ENCODE data around the gene SKAP2. TPM values are rescaled to one million over a fixed set of nuclear protein-coding genes. Genes with fewer than 3 reads are reported as not detected.
A peak's percentile ranks its signal among the peaks of the same experiment; 100 is the strongest.

The SKAP2 gene
- polyA plus RNA-seq, 2 of the 4 experiments (the other 2 are of a cell fraction) = 18.7 to 23.0 TPM

GRCh38 chr7:26726051-26726450, 138.3 kb downstream of the SKAP2 start:
- 76% methylated on average over 1 of the region's 1 CpG for WGBS (ENCODE audit: missing lambda C conversion rate)
- DNase-seq (ENCODE audit: low read depth in 1 of 2, low spot score in 1 of 2) (no peak), ATAC-seq (no peak), FAIRE-seq (no peak)
- ChIA-PET POLR2A (no interaction called here), CTCF (no interaction called here)
- Histone ChIP-seq H3K4me1 (no peaks in the 10 kb centered on the region; the same call in 2 of the 3 replicates), H3K27ac (no peak overlapping the region), H3K9me3 (no peaks in the 10 kb centered on the region), H3K4me3 (no peak overlapping the region), H3K4me2 (no peak overlapping the region)
- TF ChIP-seq POLR2A (IDR thresholded peaks at IDR 0.05; ENCODE audit: low read length) (no peak), BHLHE40 (IDR thresholded peaks at IDR 0.05; ENCODE audit: low read depth, low read length) (no peak), EHMT2 (IDR thresholded peaks at IDR 0.05; ENCODE audit: low read depth) (no peak), SMC3 (IDR thresholded peaks at IDR 0.05) (no peak), MAZ (IDR thresholded peaks at IDR 0.05; ENCODE audit: borderline replicate concordance, low read depth, low read length) (no peak), RNF2 (IDR thresholded peaks at IDR 0.05; ENCODE audit: borderline replicate concordance, low read depth) (no peak), ZC3H11A (IDR thresholded peaks at IDR 0.05) (no peak), ZNF302 (CRISPR knock-in tag; IDR thresholded peaks at IDR 0.05) (no peak), HES2 (IDR thresholded peaks at IDR 0.05) (no peak), PHF8 (IDR thresholded peaks at IDR 0.05; ENCODE audit: borderline replicate concordance, low read depth) (no peak), ZFP36 (IDR thresholded peaks at IDR 0.05; ENCODE audit: borderline replicate concordance, partially characterized antibody) (no peak), KDM1A (IDR thresholded peaks at IDR 0.05; ENCODE audit: low read depth) (no peak), MAFK (IDR thresholded peaks at IDR 0.05; ENCODE audit: partially characterized antibody) (no peak), CEBPB (IDR thresholded peaks at IDR 0.05) (no peak)
- TF ChIP-seq, protein P1, sequence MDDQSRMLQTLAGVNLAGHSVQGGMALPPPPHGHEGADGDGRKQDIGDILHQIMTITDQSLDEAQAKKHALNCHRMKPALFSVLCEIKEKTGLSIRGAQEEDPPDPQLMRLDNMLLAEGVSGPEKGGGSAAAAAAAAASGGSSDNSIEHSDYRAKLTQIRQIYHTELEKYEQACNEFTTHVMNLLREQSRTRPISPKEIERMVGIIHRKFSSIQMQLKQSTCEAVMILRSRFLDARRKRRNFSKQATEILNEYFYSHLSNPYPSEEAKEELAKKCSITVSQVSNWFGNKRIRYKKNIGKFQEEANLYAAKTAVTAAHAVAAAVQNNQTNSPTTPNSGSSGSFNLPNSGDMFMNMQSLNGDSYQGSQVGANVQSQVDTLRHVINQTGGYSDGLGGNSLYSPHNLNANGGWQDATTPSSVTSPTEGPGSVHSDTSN (IDR thresholded peaks at IDR 0.05) = no peak
- TF ChIP-seq, protein P2, sequence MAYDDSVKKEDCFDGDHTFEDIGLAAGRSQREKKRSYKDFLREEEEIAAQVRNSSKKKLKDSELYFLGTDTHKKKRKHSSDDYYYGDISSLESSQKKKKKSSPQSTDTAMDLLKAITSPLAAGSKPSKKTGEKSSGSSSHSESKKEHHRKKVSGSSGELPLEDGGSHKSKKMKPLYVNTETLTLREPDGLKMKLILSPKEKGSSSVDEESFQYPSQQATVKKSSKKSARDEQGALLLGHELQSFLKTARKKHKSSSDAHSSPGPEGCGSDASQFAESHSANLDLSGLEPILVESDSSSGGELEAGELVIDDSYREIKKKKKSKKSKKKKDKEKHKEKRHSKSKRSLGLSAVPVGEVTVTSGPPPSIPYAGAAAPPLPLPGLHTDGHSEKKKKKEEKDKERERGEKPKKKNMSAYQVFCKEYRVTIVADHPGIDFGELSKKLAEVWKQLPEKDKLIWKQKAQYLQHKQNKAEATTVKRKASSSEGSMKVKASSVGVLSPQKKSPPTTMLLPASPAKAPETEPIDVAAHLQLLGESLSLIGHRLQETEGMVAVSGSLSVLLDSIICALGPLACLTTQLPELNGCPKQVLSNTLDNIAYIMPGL (CRISPR knock-in tag; IDR thresholded peaks at IDR 0.05; ENCODE audit: borderline replicate concordance) = no peak
- TF ChIP-seq, protein P3, sequence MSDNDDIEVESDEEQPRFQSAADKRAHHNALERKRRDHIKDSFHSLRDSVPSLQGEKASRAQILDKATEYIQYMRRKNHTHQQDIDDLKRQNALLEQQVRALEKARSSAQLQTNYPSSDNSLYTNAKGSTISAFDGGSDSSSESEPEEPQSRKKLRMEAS (IDR thresholded peaks at IDR 0.05) = no peak

DNA sequence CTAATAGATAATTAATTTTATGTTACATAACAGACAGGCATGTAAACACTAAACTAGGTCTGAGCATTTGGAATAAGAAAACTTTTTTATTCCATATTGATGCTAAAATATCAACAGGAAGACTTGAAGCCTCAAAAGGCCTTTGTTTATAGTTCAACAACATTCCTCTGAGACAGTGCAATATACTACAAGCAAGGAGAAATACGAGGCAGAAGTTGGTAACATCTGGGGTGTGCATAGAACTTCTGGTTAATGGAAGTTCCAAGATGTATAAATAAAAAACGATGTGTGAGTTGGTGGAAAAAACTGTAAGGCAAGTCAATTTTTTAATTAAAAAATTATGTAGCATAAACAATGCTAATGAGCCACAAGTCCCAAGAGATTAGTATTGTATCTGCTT, 139.6 kb downstream of the SKAP2 start:
- ATAC-seq (no peak), FAIRE-seq (peak; percentile 43), DNase-seq (ENCODE audit: low read depth in 1 of 2, low spot score in 1 of 2) (no peak)
- TF ChIP-seq EP300 (IDR thresholded peaks at IDR 0.05) (no peak), FOXS1 (CRISPR knock-in tag; IDR thresholded peaks at IDR 0.05) (no peak), GATA3 (IDR thresholded peaks at IDR 0.05; ENCODE audit: borderline replicate concordance) (no peak)
- TF ChIP-seq, protein P4, sequence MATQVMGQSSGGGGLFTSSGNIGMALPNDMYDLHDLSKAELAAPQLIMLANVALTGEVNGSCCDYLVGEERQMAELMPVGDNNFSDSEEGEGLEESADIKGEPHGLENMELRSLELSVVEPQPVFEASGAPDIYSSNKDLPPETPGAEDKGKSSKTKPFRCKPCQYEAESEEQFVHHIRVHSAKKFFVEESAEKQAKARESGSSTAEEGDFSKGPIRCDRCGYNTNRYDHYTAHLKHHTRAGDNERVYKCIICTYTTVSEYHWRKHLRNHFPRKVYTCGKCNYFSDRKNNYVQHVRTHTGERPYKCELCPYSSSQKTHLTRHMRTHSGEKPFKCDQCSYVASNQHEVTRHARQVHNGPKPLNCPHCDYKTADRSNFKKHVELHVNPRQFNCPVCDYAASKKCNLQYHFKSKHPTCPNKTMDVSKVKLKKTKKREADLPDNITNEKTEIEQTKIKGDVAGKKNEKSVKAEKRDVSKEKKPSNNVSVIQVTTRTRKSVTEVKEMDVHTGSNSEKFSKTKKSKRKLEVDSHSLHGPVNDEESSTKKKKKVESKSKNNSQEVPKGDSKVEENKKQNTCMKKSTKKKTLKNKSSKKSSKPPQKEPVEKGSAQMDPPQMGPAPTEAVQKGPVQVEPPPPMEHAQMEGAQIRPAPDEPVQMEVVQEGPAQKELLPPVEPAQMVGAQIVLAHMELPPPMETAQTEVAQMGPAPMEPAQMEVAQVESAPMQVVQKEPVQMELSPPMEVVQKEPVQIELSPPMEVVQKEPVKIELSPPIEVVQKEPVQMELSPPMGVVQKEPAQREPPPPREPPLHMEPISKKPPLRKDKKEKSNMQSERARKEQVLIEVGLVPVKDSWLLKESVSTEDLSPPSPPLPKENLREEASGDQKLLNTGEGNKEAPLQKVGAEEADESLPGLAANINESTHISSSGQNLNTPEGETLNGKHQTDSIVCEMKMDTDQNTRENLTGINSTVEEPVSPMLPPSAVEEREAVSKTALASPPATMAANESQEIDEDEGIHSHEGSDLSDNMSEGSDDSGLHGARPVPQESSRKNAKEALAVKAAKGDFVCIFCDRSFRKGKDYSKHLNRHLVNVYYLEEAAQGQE (IDR thresholded peaks at IDR 0.05) = no peak
- 60% methylated on average over 2 of the region's 2 CpGs for WGBS (ENCODE audit: missing lambda C conversion rate)
- H3K4me1 ChIP-seq = no peaks in the 10 kb centered on the region; the same call in 2 of the 3 replicates
- ChIA-PET CTCF (no interaction called here), POLR2A (no interaction called here)
- H3K4me3 ChIP-seq = no peak overlapping the region
- no peaks in the 10 kb centered on the region for H3K9me3 ChIP-seq
- H3K4me2 ChIP-seq = no peak overlapping the region
- H3K27ac ChIP-seq = no peak overlapping the region

Measured in A549 (cell line).